ENCODE results near the gene DIO3.

DNA sequence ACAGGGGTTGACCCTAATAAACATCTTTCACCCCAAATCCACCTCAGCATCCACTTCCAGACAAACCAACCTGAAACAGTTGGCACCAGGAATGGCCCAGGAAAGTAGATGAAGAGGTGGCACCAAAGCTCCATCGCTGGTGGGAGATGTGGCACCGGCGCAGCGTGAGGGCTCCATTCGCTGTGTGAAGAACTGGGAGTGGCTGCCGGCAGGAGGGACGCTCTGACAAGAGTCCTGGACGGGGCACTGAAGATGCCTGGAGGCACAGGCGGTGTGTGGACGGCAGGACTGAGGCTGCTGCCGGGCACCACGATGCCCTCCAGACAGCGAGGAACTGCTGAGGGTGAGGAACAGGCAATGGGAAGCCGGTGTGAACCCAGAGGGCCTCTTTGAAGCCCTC is 29.3 kb downstream of the DIO3 start:
- TF ChIP-seq, protein P1, sequence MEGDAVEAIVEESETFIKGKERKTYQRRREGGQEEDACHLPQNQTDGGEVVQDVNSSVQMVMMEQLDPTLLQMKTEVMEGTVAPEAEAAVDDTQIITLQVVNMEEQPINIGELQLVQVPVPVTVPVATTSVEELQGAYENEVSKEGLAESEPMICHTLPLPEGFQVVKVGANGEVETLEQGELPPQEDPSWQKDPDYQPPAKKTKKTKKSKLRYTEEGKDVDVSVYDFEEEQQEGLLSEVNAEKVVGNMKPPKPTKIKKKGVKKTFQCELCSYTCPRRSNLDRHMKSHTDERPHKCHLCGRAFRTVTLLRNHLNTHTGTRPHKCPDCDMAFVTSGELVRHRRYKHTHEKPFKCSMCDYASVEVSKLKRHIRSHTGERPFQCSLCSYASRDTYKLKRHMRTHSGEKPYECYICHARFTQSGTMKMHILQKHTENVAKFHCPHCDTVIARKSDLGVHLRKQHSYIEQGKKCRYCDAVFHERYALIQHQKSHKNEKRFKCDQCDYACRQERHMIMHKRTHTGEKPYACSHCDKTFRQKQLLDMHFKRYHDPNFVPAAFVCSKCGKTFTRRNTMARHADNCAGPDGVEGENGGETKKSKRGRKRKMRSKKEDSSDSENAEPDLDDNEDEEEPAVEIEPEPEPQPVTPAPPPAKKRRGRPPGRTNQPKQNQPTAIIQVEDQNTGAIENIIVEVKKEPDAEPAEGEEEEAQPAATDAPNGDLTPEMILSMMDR (IDR thresholded peaks at IDR 0.05): no peak
- no peak for TF ChIP-seq POLR2A (IDR thresholded peaks at IDR 0.05)
